GM21528 (cell line): Measurements from ENCODE around the gene MCOLN1.
A peak's percentile ranks its signal among the peaks of the same experiment; 100 is the strongest.

ENCODE experiments used
- ATAC-seq: cut with Tn5 transposase; IDR thresholded peaks from one replicate; pipeline ENCODE4 v1.9.1; 2021; ENCODE audit warnings: mild to moderate bottlenecking, moderate library complexity; ENCODE audit not compliant: unreplicated experiment, low FRiP score

Gene MCOLN1

GRCh38 chr19:7522072-7522922, at the start of gene MCOLN1:
Gene MCOLN1 (plus strand): TSS chr19:7522624. CDS start chr19:7522751, 127 bp downstream.
- peak; percentile 67 for ATAC-seq

- no peak for ATAC-seq
These were observed 46.8 kb upstream of the MCOLN1 start for GRCh38 chr19:7475665-7476064.

- ATAC-seq, result no peak
These were observed 46.2 kb upstream of the MCOLN1 start for GRCh38 chr19:7476241-7476640.

GRCh38 chr19:7476777-7477494, 45.5 kb upstream of the MCOLN1 start:
- ATAC-seq, result no peak

GRCh38 chr19:7477758-7478157, 44.7 kb upstream of the MCOLN1 start:
- ATAC-seq, result no peak

- ATAC-seq, result no peak
These were observed 44.1 kb upstream of the MCOLN1 start for GRCh38 chr19:7478173-7478842.

- ATAC-seq, result no peak
These were observed 43.6 kb upstream of the MCOLN1 start for GRCh38 chr19:7478843-7479227.

GRCh38 chr19:7480222-7480969, 42.0 kb upstream of the MCOLN1 start:
- no peak for ATAC-seq

GRCh38 chr19:7480970-7481255, 41.5 kb upstream of the MCOLN1 start:
- no peak for ATAC-seq

- no peak for ATAC-seq
These were observed 39.6 kb upstream of the MCOLN1 start for GRCh38 chr19:7482584-7483439.

- ATAC-seq, result no peak
These were observed 38.7 kb upstream of the MCOLN1 start for GRCh38 chr19:7483720-7484201.

- ATAC-seq, result no peak
These were observed 35.5 kb upstream of the MCOLN1 start for GRCh38 chr19:7486923-7487322.

- ATAC-seq, result no peak
These were observed 33.6 kb upstream of the MCOLN1 start, which contains the start of gene PEX11G for GRCh38 chr19:7488736-7489353. Gene PEX11G (minus strand): TSS chr19:7489035. CDS start chr19:7489010, 25 bp downstream.

- ATAC-seq, result no peak
These were observed 32.8 kb upstream of the MCOLN1 start for GRCh38 chr19:7489609-7490044.

- ATAC-seq, result no peak
These were observed 30.3 kb upstream of the MCOLN1 start for GRCh38 chr19:7492142-7492541.

- ATAC-seq, result no peak
These were observed 29.9 kb upstream of the MCOLN1 start for GRCh38 chr19:7492558-7492957.

GRCh38 chr19:7494416-7495098, 27.9 kb upstream of the MCOLN1 start:
- no peak for ATAC-seq

- ATAC-seq, result no peak
These were observed 25.1 kb upstream of the MCOLN1 start for GRCh38 chr19:7497292-7497691.
